ENCODE measurements around the gene ECHS1. TPM values are rescaled to one million over a fixed set of nuclear protein-coding genes. Genes with fewer than 3 reads are reported as not detected.

The ECHS1 gene
- total RNA-seq, 2 donors from 2014 or later, result 173 to 205 TPM

DNA sequence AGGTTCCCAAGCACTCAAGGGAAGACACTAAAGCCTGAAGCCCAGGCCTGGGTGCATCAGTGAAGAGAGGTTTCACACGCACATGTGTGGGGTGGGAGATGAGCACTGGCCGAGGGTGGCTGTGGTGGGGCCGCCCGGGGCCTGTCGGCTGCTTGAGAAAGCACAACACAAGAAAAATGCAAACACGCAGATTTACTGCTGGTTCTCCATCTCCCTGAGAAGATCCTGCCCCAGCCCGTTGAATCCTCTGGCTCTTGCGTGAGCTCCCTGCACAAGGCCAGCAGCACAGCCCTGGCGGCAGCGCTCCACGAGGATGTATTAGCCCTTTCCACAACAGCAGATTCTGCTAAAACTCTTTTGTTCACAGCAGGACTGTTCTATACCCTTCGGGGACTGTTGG is 58.2 kb downstream of the ECHS1 start:
- ATAC-seq (no peak), DNase-seq (no peak)
- intact Hi-C loops (cut with DNase I, micrococcal nuclease), result no loop called here

DNA sequence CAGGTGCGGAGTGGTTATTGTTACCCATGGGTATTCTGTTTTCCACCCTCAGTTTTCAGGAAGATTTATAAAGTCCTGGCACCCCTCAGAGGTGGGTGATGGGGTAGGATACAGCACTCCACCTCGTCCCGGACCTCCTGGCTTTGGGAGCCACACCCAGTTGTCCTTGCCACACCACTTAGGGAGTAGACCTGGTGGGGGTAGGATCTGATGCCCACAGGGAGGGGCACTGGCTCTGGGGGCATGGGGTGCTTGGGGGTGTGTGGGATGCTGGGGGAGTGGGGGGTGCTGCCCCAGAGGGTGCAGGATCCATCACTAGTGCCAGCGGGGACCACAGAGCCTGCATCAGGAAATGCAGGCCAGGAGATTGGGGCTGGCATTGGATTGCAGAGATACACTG is 60.0 kb downstream of the ECHS1 start:
- no peak for ATAC-seq
- intact Hi-C loops (cut with DNase I, micrococcal nuclease), result no loop called here
- DNase-seq, result no peak

DNA sequence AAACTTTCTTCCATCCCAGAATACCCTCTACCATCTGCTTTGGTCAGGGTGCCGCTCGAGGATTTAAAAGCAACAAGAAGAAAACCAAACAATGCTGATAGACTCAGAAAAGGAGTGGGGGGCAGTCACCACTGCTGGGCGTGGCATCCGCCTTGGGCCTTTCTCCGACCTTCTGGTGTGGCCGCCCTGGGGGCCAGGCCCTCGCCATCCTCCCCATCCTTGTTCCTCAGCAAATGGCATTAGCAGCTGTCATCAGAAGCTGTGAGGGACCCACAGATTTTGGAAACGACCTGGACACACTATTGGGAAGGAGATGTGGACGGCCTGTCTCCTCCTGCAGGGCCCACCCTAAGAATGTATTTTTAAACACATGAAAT is 60.4 kb downstream of the ECHS1 start:
- DNase-seq, result no peak
- no peak for ATAC-seq
- intact Hi-C loops (cut with DNase I, micrococcal nuclease), result no loop called here

Small RNA genes within 50 kb of the gene (microRNA-seq; reads per million reads assigned to microRNA genes)
- 4.3 to 9.5 reads per million in 2 donors for gene MIR3944

Other genes with a start within 250 kb of the ECHS1 start
- gene KNDC1, start 213.1 kb downstream of the ECHS1 start, total RNA-seq, result under 1 TPM; 0.06 to 0.20 TPM
- not detected for gene UTF1, start 143.1 kb downstream of the ECHS1 start, total RNA-seq
- under 1 TPM in 1 of 2 donors, not detected in 1; 0.14 TPM for gene VENTX, start 135.5 kb downstream of the ECHS1 start, total RNA-seq
- 1 to 10 TPM; 2.3 to 2.8 TPM for gene ADAM8, start 96.5 kb downstream of the ECHS1 start, total RNA-seq
- 10 to 100 TPM; 53.8 to 53.9 TPM for gene TUBGCP2, start 64.5 kb downstream of the ECHS1 start, total RNA-seq
- gene ZNF511, start 64.4 kb downstream of the ECHS1 start, total RNA-seq, result 10 to 100 TPM; 41.0 to 42.1 TPM
- 1 to 10 TPM in 1 of 2 donors, under 1 TPM in 1; 0.43 to 1.6 TPM for gene CALY, start 36.5 kb downstream of the ECHS1 start, total RNA-seq
- gene PRAP1, start 26.0 kb downstream of the ECHS1 start, total RNA-seq, result 100 to 1,000 TPM in 1 of 2 donors, 10 to 100 TPM in 1; 48.3 to 244 TPM
- gene FUOM, start 15.3 kb downstream of the ECHS1 start, total RNA-seq, result 10 to 100 TPM; 25.5 to 28.7 TPM
- 10 to 100 TPM in 1 of 2 donors, 1 to 10 TPM in 1; 9.3 to 10.5 TPM for gene PAOX, start 5.9 kb upstream of the ECHS1 start, total RNA-seq
- 10 to 100 TPM; 38.0 to 49.5 TPM for gene MTG1, start 20.8 kb upstream of the ECHS1 start, total RNA-seq
- gene SPRN, start 51.3 kb upstream of the ECHS1 start, total RNA-seq, result not detected
- 1 to 10 TPM; 2.1 to 3.9 TPM for gene SCART1, start 80.6 kb upstream of the ECHS1 start, total RNA-seq
- under 1 TPM; 0.67 to 0.92 TPM for gene CYP2E1, start 154.0 kb upstream of the ECHS1 start, total RNA-seq
- gene SYCE1, start 192.2 kb upstream of the ECHS1 start, total RNA-seq, result not detected

All from left colon (tissue), 2 donors.